PC-3 (cell line): ENCODE results near the gene KMT2A.

Source experiments
- EZH2 ChIP-seq: fragments of 300-600 bp; sonication (generic); IDR thresholded peaks from one replicate; pipeline ENCODE4 v1.6.1; 2017; ENCODE audit warnings: antibody characterized with exemption, mild to moderate bottlenecking, low read length; ENCODE audit not compliant: unreplicated experiment
- EZH2phosphoT487 ChIP-seq: fragments of 300-600 bp; sonication (generic); IDR thresholded peaks from 2 replicates; pipeline ENCODE4 v1.6.1; 2018; ENCODE audit warnings: mild to moderate bottlenecking, antibody characterized with exemption, low read length, borderline replicate concordance
- TF ChIP-seq, protein P1 (sequence below): fragments of 300-600 bp; sonication (generic); conservative IDR thresholded peaks from 2 replicates; pipeline ENCODE4 v1.5.1; 2017; ENCODE audit warnings: antibody characterized with exemption, low read depth, mild to moderate bottlenecking, low read length

DNA sequence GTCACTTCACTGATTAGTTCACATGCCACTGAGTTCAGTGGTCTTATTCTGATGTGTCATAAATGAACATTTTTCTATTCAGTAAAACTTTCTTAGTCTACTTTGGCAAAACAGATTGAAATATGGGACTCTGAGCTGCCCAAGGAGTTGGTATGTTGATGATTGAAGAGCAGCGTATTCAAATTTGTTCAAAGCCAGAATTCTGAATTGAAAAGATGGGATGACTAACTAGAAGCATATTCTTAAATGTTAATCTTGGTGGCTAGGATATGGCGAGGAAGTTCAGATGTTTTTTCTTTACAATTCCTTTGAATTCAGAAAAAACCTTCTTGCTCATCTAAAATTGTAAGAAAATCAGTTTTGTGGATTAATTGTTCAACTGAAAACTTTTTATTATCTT, 34.7 kb downstream of the KMT2A start:
- TF ChIP-seq, protein P1, sequence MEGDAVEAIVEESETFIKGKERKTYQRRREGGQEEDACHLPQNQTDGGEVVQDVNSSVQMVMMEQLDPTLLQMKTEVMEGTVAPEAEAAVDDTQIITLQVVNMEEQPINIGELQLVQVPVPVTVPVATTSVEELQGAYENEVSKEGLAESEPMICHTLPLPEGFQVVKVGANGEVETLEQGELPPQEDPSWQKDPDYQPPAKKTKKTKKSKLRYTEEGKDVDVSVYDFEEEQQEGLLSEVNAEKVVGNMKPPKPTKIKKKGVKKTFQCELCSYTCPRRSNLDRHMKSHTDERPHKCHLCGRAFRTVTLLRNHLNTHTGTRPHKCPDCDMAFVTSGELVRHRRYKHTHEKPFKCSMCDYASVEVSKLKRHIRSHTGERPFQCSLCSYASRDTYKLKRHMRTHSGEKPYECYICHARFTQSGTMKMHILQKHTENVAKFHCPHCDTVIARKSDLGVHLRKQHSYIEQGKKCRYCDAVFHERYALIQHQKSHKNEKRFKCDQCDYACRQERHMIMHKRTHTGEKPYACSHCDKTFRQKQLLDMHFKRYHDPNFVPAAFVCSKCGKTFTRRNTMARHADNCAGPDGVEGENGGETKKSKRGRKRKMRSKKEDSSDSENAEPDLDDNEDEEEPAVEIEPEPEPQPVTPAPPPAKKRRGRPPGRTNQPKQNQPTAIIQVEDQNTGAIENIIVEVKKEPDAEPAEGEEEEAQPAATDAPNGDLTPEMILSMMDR: no peak
- no peak for TF ChIP-seq EZH2phosphoT487
- no peak for TF ChIP-seq EZH2
